ENCODE data around the gene SUV39H1.
"Not testable (repeated sequence)": the region's sequence is repeated elsewhere in the genome, so short reads cannot be mapped to it uniquely, and the experiment has no call there.

The SUV39H1 gene

DNA sequence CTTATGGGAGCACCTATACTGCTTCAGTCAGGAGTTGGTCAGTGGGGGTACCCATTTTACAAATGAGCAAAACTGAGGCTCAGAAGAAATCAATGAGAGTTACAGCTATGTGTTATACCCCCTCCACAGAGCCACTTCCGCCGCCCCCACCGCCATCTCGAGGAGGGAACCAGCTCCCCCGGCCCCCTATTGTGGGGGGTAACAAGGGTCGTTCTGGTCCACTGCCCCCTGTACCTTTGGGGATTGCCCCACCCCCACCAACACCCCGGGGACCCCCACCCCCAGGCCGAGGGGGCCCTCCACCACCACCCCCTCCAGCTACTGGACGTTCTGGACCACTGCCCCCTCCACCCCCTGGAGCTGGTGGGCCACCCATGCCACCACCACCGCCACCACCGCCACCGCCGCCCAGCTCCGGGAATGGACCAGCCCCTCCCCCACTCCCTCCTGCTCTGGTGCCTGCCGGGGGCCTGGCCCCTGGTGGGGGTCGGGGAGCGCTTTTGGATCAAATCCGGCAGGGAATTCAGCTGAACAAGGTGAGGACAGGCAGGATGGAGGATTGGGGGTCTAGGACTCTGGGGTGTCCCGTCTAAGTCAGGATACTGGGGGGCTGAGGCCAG is 7.9 kb upstream of the SUV39H1 start:
- peaks cover 19% of the 10 kb centered on the region; the same call in 1 of the 2 replicates for H3K9me3 ChIP-seq (ENCODE audit: control insufficient read depth, insufficient read depth, low read depth, low read length)
- 0 out of 2 replicates have a peak, but pooled peaks cover 3% of the 10 kb centered on the region for H3K4me1 ChIP-seq (ENCODE audit: control insufficient read depth, insufficient read depth, low read length)
- no peak overlapping the region for H3K9ac ChIP-seq (ENCODE audit: low read length)
- no peaks in the 10 kb centered on the region for H3K36me3 ChIP-seq (ENCODE audit: control insufficient read depth, insufficient read depth, low read length)
- H3K4me3 ChIP-seq (ENCODE audit: low read depth, low read length) = no peak overlapping the region
- H3K27me3 ChIP-seq (ENCODE audit: control insufficient read depth, insufficient read depth, low read length) = no peaks in the 10 kb centered on the region; the same call in 1 of the 2 replicates
- no peak overlapping the region for H3K27ac ChIP-seq (ENCODE audit: low read depth, low read length)

DNA sequence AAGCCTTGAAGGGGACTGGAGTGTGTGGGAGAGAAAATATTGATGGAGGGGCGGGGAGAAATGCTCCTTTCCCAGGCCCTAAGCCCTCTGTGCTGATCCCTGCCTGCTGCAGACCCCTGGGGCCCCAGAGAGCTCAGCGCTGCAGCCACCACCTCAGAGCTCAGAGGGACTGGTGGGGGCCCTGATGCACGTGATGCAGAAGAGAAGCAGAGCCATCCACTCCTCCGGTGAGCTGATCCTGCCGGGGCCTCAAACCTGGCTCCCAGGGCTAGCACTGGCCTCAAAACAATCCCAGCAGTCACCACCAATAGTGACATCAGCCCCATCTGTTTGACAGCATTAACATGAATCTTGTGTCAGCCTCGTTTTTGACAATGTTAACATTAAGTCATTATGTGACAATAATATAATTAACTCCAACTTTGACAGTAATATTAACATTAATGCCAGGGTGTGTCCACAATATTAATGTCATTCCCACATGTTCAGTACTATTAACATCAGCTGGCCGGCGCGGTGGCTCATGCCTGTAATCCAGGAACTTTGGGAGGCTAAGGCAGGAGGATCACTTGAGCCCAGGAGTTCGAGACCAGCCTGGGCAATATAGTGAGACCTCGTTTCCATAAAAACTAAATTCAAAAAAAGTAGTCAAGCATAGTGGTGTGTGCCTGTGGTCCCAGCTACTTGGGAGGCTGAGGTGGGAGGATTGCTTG is 7.2 kb upstream of the SUV39H1 start:
- Histone ChIP-seq H3K36me3 (ENCODE audit: control insufficient read depth, insufficient read depth, low read length) (no peaks in the 10 kb centered on the region), H3K27me3 (ENCODE audit: control insufficient read depth, insufficient read depth, low read length) (no peaks in the 10 kb centered on the region; the same call in 1 of the 2 replicates), H3K4me1 (ENCODE audit: control insufficient read depth, insufficient read depth, low read length) (0 out of 2 replicates have a peak, but pooled peaks cover 3% of the 10 kb centered on the region), H3K9ac (ENCODE audit: low read length) (no peak overlapping the region), H3K4me3 (ENCODE audit: low read depth, low read length) (no peak overlapping the region), H3K9me3 (ENCODE audit: control insufficient read depth, insufficient read depth, low read depth, low read length) (peaks cover 12% of the 10 kb centered on the region; the same call in 1 of the 2 replicates), H3K27ac (ENCODE audit: low read depth, low read length) (no peak overlapping the region)

DNA sequence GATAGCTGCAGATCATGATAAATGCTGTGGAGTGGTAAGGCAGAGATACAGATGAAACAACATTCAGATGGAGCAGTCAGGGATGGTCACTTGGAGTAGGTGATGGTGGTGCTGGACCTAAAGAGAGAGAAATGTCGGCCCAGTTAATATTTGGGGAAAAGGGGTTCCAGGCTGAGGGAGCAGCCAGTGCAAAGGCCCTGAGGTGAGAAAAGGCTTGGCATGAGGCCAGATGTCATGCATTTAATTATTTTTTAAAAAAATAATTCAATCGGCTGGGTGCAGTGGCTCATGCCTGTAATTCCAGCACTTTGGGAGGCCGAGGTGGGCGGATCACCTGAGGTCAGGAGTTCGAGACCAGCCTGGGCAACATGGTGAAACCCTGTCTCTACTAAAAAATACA is 4.8 kb upstream of the SUV39H1 start:
- peaks cover 21% of the 10 kb centered on the region; the same call in 1 of the 2 replicates for H3K9me3 ChIP-seq (ENCODE audit: control insufficient read depth, insufficient read depth, low read depth, low read length)
- not testable (repeated sequence) for H3K27me3 ChIP-seq (ENCODE audit: control insufficient read depth, insufficient read depth, low read length); H3K9ac ChIP-seq (ENCODE audit: low read length); H3K4me3 ChIP-seq (ENCODE audit: low read depth, low read length); H3K36me3 ChIP-seq (ENCODE audit: control insufficient read depth, insufficient read depth, low read length); H3K27ac ChIP-seq (ENCODE audit: low read depth, low read length)
- peaks cover 15% of the 10 kb centered on the region; the same call in 1 of the 2 replicates for H3K4me1 ChIP-seq (ENCODE audit: control insufficient read depth, insufficient read depth, low read length)

DNA sequence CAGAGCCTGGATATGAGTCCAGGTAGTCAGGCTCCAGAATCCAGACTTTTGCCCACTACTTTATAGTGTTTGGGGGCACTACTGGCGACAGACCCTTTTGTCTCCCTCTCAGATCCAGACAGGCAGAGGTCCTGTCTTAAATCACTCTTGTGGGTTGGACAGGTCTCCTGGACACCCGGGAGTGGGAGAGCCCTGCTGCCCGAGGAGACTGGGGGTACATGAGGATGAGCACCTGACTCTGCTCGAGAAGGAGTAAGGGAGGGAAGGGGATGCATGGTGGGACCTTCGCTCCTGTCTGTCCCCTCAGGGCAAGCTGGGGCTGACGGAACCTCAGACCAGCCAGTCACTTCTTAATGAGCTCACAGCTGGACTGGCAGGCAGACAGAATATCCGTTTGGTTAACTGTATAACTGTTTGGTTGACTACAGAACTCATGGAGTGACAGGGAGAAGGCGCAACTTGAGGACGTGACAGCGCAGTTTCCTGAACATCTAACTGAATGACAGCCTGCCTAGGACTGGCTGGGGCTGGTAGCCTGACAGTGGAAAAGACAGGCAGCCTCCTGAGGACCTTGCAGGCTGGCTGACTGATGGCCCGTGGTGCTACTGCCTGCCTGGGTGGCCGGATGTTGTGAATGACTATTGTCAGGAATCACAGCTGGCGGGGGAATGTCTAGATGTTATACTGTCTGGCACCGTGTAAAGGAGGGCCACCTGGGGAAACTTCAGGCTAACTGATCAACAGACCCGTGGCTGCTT is 1.6 kb upstream of the SUV39H1 start:
- Histone ChIP-seq H3K9ac (ENCODE audit: low read length) (no peak overlapping the region), H3K36me3 (ENCODE audit: control insufficient read depth, insufficient read depth, low read length) (peaks cover 6% of the 10 kb centered on the region), H3K27ac (ENCODE audit: low read depth, low read length) (no peak overlapping the region), H3K4me1 (ENCODE audit: control insufficient read depth, insufficient read depth, low read length) (peaks cover 29% of the 10 kb centered on the region), H3K4me3 (ENCODE audit: low read depth, low read length) (0 out of 2 replicates have a peak overlapping the region, but pooled peaks have one; percentile 73), H3K9me3 (ENCODE audit: control insufficient read depth, insufficient read depth, low read depth, low read length) (peaks cover 13% of the 10 kb centered on the region; the same call in 1 of the 2 replicates), H3K27me3 (ENCODE audit: control insufficient read depth, insufficient read depth, low read length) (peaks cover 8% of the 10 kb centered on the region; the same call in 1 of the 2 replicates)

DNA sequence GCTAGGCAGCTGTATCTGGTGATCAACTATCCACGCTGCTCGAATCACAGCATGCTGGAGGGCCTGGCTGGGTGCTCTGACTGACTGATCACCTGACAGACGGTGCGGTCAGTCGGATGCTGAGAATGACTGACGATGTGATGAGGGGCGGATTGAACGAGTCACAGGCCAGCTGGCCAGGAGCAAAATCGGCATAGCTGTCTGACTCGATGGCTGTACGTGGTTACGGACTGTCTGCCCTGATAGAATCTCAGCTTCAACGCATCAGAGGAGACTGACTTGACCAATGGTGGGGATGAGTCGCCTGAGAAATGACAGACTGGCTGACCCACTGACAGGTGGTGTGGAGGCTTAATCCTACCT is 1.0 kb upstream of the SUV39H1 start:
- peaks cover 29% of the 10 kb centered on the region for H3K4me1 ChIP-seq (ENCODE audit: control insufficient read depth, insufficient read depth, low read length)
- no peak overlapping the region for H3K9ac ChIP-seq (ENCODE audit: low read length)
- peaks cover 12% of the 10 kb centered on the region for H3K36me3 ChIP-seq (ENCODE audit: control insufficient read depth, insufficient read depth, low read length)
- no peak overlapping the region for H3K27ac ChIP-seq (ENCODE audit: low read depth, low read length)
- H3K9me3 ChIP-seq (ENCODE audit: control insufficient read depth, insufficient read depth, low read depth, low read length) = peaks cover 17% of the 10 kb centered on the region; the same call in 1 of the 2 replicates
- H3K27me3 ChIP-seq (ENCODE audit: control insufficient read depth, insufficient read depth, low read length) = peaks cover 8% of the 10 kb centered on the region; the same call in 1 of the 2 replicates
- H3K4me3 ChIP-seq (ENCODE audit: low read depth, low read length) = peak overlapping the region; percentile 73

DNA sequence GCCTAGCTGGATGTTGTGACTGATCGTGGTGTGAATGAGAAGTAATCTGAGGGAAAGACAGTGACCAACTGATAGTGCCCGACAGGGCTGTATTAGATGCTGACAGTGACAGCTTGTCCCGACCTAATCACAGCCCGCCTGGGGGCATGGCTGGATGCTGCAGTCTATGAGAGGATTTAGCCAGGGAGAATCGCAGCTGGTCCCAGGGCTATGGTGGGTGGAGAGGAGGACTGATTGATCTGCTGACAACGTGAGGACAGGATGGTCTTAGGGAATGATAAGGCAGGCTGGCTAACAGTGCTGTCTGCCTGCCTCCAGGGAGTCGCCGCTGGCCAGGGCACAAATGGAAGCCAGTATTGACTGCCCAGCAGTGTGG is 621 bp upstream of the SUV39H1 start:
- H3K36me3 ChIP-seq (ENCODE audit: control insufficient read depth, insufficient read depth, low read length) = peaks cover 16% of the 10 kb centered on the region
- H3K4me3 ChIP-seq (ENCODE audit: low read depth, low read length) = peak overlapping the region; percentile 73
- H3K9ac ChIP-seq (ENCODE audit: low read length) = peak overlapping the region; percentile 71
- no peak overlapping the region; the same call in 1 of the 2 replicates for H3K27ac ChIP-seq (ENCODE audit: low read depth, low read length)
- H3K9me3 ChIP-seq (ENCODE audit: control insufficient read depth, insufficient read depth, low read depth, low read length) = peaks cover 21% of the 10 kb centered on the region; the same call in 1 of the 2 replicates
- H3K27me3 ChIP-seq (ENCODE audit: control insufficient read depth, insufficient read depth, low read length) = peaks cover 8% of the 10 kb centered on the region; the same call in 1 of the 2 replicates
- H3K4me1 ChIP-seq (ENCODE audit: control insufficient read depth, insufficient read depth, low read length) = peaks cover 29% of the 10 kb centered on the region

DNA sequence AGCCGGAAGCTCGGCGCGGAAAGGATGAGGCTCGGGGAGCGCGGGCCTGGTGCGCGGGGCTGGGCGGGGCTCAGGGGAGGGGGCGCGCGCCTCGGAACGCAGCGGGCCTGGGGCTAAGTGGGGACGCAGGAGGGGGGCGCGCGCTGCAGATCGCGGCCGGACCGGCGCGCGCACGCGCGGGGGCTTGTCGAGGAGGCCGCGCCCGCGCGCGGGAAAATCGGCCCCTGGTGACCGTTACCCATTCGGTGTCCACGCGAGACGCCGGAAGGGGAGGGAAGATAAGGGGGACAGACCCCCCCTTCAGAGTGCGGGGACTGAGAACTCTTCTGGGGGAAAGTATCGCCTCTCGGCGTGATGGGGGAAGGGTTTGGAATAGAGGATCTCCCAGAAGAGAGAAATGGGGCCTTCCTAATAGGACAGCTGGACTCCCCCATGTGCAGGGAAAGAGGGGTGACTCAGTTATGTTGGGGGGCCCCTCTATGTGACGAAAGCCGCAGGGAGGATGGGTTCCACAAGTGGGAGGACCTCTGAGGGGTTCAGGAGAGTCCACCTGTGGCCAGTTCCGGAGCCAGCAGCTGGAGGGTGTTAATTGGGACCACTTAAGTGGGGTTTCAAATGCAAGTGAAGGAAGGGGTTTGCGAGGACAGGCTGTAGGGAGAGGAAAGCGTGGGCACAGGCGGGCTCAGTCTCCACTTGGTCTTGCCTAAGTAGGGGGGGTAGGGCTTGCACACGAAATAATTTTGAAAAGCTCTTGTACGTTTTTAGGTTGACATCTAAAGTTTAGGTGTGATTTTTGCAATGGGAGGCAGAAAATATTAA is 584 bp downstream of the SUV39H1 start:
- Histone ChIP-seq H3K27me3 (ENCODE audit: control insufficient read depth, insufficient read depth, low read length) (peaks cover 8% of the 10 kb centered on the region; the same call in 1 of the 2 replicates), H3K4me1 (ENCODE audit: control insufficient read depth, insufficient read depth, low read length) (peaks cover 29% of the 10 kb centered on the region), H3K4me3 (ENCODE audit: low read depth, low read length) (peak overlapping the region; percentile 73), H3K9me3 (ENCODE audit: control insufficient read depth, insufficient read depth, low read depth, low read length) (peaks cover 24% of the 10 kb centered on the region; the same call in 1 of the 2 replicates), H3K27ac (ENCODE audit: low read depth, low read length) (peak overlapping the region; percentile 59; the same call in 1 of the 2 replicates), H3K9ac (ENCODE audit: low read length) (peak overlapping the region; percentile 71), H3K36me3 (ENCODE audit: control insufficient read depth, insufficient read depth, low read length) (peaks cover 28% of the 10 kb centered on the region)

DNA sequence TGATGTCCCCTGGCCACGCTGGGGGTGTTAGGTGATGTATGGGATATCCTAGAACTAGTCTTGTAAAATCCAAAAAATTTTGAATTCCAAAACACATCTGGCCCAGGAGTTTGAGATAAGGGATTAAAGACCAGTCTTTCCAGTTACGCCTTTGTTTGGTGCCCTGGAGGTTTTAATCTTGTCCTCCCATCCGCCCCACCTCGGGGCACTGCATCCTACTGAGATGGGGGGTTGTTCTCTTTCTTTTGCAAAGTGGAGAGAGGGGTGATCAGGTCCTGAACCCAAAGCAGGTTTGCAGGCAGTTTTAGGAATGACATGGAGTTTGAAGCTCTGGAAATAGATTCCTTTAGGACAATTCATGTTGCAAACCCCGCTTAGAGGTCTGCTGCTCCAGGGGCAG is 1.8 kb downstream of the SUV39H1 start:
- Histone ChIP-seq H3K4me3 (ENCODE audit: low read depth, low read length) (peak overlapping the region; percentile 73; the same call in 1 of the 2 replicates), H3K4me1 (ENCODE audit: control insufficient read depth, insufficient read depth, low read length) (peaks cover 27% of the 10 kb centered on the region), H3K9me3 (ENCODE audit: control insufficient read depth, insufficient read depth, low read depth, low read length) (peaks cover 24% of the 10 kb centered on the region; the same call in 1 of the 2 replicates), H3K36me3 (ENCODE audit: control insufficient read depth, insufficient read depth, low read length) (peaks cover 40% of the 10 kb centered on the region), H3K27ac (ENCODE audit: low read depth, low read length) (no peak overlapping the region; the same call in 1 of the 2 replicates), H3K27me3 (ENCODE audit: control insufficient read depth, insufficient read depth, low read length) (peaks cover 8% of the 10 kb centered on the region; the same call in 1 of the 2 replicates), H3K9ac (ENCODE audit: low read length) (no peak overlapping the region)

DNA sequence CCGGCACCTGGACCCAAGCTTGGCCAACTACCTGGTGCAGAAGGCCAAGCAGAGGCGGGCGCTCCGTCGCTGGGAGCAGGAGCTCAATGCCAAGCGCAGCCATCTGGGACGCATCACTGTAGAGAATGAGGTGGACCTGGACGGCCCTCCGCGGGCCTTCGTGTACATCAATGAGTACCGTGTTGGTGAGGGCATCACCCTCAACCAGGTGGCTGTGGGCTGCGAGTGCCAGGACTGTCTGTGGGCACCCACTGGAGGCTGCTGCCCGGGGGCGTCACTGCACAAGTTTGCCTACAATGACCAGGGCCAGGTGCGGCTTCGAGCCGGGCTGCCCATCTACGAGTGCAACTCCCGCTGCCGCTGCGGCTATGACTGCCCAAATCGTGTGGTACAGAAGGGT is 3.7 kb downstream of the SUV39H1 start:
- Histone ChIP-seq H3K9me3 (ENCODE audit: control insufficient read depth, insufficient read depth, low read depth, low read length) (peaks cover 24% of the 10 kb centered on the region; the same call in 1 of the 2 replicates), H3K36me3 (ENCODE audit: control insufficient read depth, insufficient read depth, low read length) (peaks cover 52% of the 10 kb centered on the region), H3K27me3 (ENCODE audit: control insufficient read depth, insufficient read depth, low read length) (0 out of 2 replicates have a peak, but pooled peaks cover 3% of the 10 kb centered on the region), H3K9ac (ENCODE audit: low read length) (no peak overlapping the region), H3K4me1 (ENCODE audit: control insufficient read depth, insufficient read depth, low read length) (peaks cover 21% of the 10 kb centered on the region), H3K27ac (ENCODE audit: low read depth, low read length) (no peak overlapping the region), H3K4me3 (ENCODE audit: low read depth, low read length) (no peak overlapping the region)

Data from HUES6 (cell line).